ENCODE data around the gene TPH1.

The TPH1 gene

GRCh38 chr11:18005376-18006129 is 40.5 kb downstream of the TPH1 start:
- TF ChIP-seq TCF12 (IDR thresholded peaks at IDR 0.05; ENCODE audit: low read depth): no peak
- no peak for TF ChIP-seq EGR1 (IDR thresholded peaks at IDR 0.05)
- no peak for TF ChIP-seq RAD21 (IDR thresholded peaks at IDR 0.05; ENCODE audit: low read depth)
- TF ChIP-seq FOXM1 (IDR thresholded peaks at IDR 0.05; ENCODE audit: borderline replicate concordance, low read depth): no peak
- TF ChIP-seq, protein P1, sequence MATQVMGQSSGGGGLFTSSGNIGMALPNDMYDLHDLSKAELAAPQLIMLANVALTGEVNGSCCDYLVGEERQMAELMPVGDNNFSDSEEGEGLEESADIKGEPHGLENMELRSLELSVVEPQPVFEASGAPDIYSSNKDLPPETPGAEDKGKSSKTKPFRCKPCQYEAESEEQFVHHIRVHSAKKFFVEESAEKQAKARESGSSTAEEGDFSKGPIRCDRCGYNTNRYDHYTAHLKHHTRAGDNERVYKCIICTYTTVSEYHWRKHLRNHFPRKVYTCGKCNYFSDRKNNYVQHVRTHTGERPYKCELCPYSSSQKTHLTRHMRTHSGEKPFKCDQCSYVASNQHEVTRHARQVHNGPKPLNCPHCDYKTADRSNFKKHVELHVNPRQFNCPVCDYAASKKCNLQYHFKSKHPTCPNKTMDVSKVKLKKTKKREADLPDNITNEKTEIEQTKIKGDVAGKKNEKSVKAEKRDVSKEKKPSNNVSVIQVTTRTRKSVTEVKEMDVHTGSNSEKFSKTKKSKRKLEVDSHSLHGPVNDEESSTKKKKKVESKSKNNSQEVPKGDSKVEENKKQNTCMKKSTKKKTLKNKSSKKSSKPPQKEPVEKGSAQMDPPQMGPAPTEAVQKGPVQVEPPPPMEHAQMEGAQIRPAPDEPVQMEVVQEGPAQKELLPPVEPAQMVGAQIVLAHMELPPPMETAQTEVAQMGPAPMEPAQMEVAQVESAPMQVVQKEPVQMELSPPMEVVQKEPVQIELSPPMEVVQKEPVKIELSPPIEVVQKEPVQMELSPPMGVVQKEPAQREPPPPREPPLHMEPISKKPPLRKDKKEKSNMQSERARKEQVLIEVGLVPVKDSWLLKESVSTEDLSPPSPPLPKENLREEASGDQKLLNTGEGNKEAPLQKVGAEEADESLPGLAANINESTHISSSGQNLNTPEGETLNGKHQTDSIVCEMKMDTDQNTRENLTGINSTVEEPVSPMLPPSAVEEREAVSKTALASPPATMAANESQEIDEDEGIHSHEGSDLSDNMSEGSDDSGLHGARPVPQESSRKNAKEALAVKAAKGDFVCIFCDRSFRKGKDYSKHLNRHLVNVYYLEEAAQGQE (IDR thresholded peaks at IDR 0.05; ENCODE audit: low read depth): no peak
- no peak for TF ChIP-seq NFIC (IDR thresholded peaks at IDR 0.05)
- TF ChIP-seq TEAD4 (IDR thresholded peaks at IDR 0.05): no peak
- no peak for TF ChIP-seq CEBPB (IDR thresholded peaks at IDR 0.05)
- TF ChIP-seq TAF1 (IDR thresholded peaks at IDR 0.05; ENCODE audit: low read depth): no peak
- no peak for TF ChIP-seq USF1 (IDR thresholded peaks at IDR 0.05)
- TF ChIP-seq, protein P2, sequence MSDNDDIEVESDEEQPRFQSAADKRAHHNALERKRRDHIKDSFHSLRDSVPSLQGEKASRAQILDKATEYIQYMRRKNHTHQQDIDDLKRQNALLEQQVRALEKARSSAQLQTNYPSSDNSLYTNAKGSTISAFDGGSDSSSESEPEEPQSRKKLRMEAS (IDR thresholded peaks at IDR 0.05): no peak
- no peak for TF ChIP-seq YY1 (IDR thresholded peaks at IDR 0.05; ENCODE audit: low read depth)
- no peak for TF ChIP-seq ZBTB7A (IDR thresholded peaks at IDR 0.05; ENCODE audit: low read depth)
- TF ChIP-seq CREB1 (IDR thresholded peaks at IDR 0.05; ENCODE audit: low read depth): no peak
- TF ChIP-seq EP300 (IDR thresholded peaks at IDR 0.05; ENCODE audit: borderline replicate concordance): no peak

DNA sequence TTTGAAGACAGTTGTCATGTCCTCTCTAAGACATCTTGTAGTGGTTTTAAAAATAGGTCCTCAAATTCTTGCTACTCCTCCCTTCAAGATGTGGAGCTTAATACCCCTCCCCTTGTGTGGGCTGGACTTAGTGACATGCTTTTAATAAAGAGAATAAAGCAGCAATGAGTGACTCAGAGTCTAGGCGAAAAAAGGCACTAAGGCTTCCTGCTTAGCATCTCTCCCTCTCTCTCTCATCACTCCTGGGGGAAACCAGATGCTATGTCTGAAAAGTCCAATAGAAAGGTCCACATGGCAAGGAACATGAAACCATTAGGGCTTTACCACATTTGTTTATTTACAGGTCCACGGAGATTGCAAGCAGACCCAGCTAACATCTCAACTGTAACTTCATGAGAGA is 44.9 kb downstream of the TPH1 start:
- TF ChIP-seq ZBTB7A (IDR thresholded peaks at IDR 0.05; ENCODE audit: low read depth) (no peak), TEAD4 (IDR thresholded peaks at IDR 0.05) (no peak), CEBPB (IDR thresholded peaks at IDR 0.05) (no peak)
- TF ChIP-seq, protein P1 (IDR thresholded peaks at IDR 0.05; ENCODE audit: low read depth): no peak

DNA sequence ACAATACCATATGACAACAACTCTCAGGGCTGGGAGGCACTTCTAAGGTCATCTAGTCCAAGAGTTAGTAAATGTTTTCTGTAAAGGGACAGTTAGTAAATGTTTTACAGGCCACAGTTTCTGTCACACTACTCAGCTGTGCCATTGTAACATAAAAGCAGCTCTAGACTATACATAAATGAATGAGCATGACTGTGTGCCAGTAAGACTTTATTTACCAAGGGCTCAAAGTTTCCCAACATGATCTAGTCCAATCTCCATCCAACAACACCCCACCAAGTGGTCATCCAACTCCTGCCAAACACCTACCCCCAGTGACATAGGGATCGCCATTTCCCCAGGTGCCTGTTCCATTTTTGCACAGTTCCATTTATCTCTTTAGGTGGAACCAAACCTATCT is 45.3 kb downstream of the TPH1 start:
- TF ChIP-seq YY1 (IDR thresholded peaks at IDR 0.05; ENCODE audit: low read depth): no peak

Measured in Ishikawa (cell line).